Fibroblast of pulmonary artery (primary cell): Measurements from ENCODE around the gene TRDMT1.
A peak's percentile ranks its signal among the peaks of the same experiment; 100 is the strongest.

Experiments used
- DNase-seq: peaks from one replicate; pipeline ENCODE4 v3.0.0-alpha.2; 2010; ENCODE audit warnings: low read depth
- H3K4me3 ChIP-seq: replicated peaks from 2 replicates; pipeline ENCODE4 v1.5.1; 2011; ENCODE audit warnings: low read depth, mild to moderate bottlenecking, control low read depth, low read length, moderate library complexity
- TF ChIP-seq, protein P1 (sequence below): IDR thresholded peaks from 2 replicates; pipeline ENCODE4 v1.5.1; 2011; ENCODE audit warnings: mild to moderate bottlenecking, control low read depth, low read length, inconsistent platforms; ENCODE audit errors: missing control alignments

TRDMT1 gene

DNA sequence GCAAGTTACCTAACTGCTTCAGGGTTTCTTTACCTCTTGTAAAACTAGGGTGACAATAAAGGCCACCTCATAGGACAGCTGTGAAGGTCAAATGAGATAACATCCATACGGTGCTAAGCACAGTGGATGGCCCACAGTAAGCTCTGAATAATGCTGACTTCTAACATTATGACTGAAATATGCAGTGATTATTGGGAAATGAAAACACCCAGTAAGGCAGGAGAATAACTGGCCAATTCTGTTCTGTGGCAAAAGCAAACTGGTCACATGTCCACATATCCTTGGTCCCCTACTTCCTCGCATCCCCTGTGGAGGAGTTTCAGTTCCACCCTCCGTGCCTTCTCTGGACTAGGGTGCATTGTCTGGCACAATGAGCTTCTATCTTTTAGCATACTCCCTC is 73.2 kb downstream of the TRDMT1 start:
- no peak for DNase-seq
- TF ChIP-seq, protein P1, sequence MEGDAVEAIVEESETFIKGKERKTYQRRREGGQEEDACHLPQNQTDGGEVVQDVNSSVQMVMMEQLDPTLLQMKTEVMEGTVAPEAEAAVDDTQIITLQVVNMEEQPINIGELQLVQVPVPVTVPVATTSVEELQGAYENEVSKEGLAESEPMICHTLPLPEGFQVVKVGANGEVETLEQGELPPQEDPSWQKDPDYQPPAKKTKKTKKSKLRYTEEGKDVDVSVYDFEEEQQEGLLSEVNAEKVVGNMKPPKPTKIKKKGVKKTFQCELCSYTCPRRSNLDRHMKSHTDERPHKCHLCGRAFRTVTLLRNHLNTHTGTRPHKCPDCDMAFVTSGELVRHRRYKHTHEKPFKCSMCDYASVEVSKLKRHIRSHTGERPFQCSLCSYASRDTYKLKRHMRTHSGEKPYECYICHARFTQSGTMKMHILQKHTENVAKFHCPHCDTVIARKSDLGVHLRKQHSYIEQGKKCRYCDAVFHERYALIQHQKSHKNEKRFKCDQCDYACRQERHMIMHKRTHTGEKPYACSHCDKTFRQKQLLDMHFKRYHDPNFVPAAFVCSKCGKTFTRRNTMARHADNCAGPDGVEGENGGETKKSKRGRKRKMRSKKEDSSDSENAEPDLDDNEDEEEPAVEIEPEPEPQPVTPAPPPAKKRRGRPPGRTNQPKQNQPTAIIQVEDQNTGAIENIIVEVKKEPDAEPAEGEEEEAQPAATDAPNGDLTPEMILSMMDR: no peak

DNA sequence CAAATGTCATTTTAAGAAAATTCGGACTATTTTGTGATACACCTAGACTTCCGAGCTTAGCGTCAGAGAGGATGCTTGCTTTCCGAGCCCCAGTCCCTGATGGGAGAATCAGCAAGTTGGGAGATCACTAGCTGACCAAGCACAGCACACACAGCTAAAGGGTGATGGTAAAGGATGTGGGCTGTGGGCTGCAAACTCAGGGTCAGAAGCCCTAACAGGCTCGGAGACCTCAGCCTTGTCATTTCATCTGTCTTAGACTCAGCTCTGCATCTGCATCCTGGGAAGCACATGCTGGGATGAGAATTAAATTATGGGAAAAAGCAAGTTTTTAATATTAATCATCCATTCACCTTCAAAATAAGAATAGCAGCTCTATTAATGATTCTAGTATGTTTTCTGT is 75.1 kb downstream of the TRDMT1 start:
- TF ChIP-seq, protein P1: no peak
- no peak for DNase-seq
- no peak overlapping the region for H3K4me3 ChIP-seq

More for the DNA sequence above, 73.2 kb downstream of the TRDMT1 start:
- no peak overlapping the region for H3K4me3 ChIP-seq

DNA sequence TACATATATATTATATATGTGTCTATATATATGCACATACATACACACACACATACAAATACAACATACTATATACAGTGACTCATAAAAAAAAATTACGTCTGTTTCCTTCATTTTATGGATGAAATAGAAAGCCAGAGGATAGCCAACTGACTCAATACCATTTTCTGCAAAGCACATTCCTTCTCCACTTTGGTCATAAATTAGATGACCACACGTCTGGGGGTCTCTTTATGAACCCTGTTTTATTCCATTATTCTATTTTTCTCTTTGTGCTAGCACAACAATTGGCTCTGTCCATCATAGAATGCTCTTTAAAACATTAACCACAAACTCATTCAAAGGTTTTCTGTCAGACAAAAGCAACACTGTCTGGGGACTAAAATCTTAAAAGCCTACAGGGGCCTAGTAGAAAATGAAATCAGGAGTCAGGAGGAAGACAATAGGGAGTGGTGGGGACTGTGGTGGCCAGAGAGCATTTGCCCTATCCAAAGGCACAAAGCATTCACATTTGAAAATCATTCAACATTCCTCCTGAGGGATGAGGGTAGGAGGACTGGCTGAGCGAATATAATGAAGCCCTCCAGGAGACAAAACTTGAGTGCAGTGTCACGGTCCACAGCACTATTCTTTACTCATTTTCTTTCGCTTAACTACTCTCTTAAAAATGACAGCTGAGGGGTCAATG is 76.1 kb downstream of the TRDMT1 start:
- no peak for DNase-seq
- TF ChIP-seq, protein P1: no peak
- H3K4me3 ChIP-seq: no peak overlapping the region

DNA sequence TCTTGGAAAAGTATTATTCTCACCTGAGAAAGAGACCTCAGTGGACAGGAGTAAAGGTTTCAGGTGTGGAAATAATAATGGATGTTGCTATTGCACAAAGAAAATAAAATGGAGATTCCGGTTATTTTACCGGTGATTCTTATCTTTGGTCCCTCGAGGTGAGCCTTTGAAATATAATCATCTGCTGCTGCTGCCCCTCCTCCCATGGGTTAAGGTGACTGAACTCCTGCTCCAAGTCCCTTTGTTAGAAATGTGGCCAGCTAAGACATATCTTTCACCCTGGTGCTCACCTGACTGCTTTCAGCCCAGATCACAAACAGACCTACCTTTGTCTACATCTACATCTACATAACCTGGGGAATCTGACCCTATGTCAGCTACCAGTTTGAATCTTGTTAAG is 77.5 kb downstream of the TRDMT1 start:
- TF ChIP-seq, protein P1: no peak
- no peak overlapping the region for H3K4me3 ChIP-seq
- DNase-seq: no peak

DNA sequence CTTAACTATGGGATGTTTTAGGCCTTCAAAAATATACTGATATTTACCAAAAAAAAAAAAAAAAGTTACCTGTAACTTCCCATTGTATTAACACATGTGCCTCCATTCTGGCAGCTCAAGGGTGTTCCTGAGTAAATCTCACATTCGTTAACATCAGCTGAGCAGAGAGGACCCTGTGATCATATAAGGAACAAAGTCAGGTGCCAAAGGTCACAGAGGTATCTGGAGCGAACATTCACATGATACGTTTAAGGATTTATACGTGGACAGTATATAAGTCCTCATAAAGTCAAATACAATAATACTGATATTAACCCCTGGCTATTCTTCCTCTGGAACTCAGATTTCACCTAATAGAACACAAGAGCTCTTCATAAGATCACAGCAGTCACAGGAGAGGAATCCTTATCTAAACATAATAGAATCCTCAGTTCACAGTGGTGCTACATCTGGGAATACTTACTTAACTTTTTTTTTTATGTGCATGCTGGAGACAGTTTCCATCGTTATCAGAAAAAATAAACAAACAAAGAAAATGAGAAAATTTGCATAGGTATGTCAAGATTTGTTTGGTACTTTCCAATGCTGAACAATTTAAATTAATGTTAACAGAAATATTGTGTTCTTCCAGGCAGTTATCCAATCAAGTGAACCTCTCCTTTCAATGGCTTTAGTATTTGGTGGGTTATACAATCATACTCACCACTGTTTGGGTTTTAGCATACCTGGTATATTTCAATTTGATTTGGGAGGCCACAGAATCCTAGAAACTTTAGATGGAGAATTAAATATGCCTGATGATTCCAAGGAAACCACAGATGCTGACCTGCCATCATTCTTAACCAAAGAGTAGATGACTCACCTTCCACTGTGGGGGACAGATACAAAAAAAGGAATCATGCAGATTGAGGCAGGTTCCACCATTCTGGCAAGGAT is 78.5 kb downstream of the TRDMT1 start:
- no peak overlapping the region for H3K4me3 ChIP-seq

DNA sequence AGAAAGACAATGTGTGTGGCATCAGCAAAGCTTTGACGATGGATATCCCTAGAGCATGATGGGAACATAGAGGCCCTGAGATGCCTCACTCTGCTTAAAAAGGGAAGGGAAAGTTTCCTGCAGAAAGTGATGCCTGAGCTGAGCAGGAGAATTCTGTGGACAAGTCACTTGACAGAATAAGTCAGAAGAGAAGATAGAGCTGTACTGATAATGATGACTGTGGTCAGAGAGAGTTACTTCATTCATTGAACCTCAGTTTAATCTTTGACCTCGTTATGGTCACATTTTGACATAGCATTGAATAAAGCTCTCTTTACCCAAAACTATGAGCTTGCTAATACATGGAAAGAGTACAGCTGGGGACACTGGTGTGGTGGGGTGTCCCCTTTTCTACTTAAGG is 79.4 kb downstream of the TRDMT1 start:
- TF ChIP-seq, protein P1: no peak
- no peak for DNase-seq
- H3K4me3 ChIP-seq: no peak overlapping the region

More for the DNA sequence above, 78.5 kb downstream of the TRDMT1 start:
- TF ChIP-seq, protein P1: no peak
- DNase-seq: peak; percentile 25
